Measurements from ENCODE around the gene ASTN2.
"Not testable (repeated sequence)": the region's sequence is repeated elsewhere in the genome, so short reads cannot be mapped to it uniquely, and the experiment has no call there.

ASTN2 gene

DNA sequence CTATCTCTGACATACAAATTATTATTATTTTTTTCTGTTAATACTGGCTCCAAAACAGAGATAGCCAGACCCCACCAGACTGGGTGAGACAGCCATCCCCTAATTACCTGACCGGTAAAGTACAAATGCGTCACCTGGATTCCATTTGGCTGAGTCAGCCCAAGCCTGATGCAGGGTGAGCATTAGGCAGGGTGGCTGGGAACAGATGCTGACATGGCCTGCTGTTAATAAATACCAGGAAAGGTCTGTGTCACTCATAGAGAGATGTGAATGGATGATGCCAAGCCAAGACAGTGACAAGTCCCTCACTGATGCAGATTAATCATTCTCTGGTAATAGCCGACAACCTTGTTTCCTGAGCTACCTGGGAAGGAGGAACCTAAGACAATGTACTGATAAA lies 544.3 kb downstream of the ASTN2 start:
- DNase-seq (ENCODE audit: low read depth in 2 of 2), result no peak

DNA sequence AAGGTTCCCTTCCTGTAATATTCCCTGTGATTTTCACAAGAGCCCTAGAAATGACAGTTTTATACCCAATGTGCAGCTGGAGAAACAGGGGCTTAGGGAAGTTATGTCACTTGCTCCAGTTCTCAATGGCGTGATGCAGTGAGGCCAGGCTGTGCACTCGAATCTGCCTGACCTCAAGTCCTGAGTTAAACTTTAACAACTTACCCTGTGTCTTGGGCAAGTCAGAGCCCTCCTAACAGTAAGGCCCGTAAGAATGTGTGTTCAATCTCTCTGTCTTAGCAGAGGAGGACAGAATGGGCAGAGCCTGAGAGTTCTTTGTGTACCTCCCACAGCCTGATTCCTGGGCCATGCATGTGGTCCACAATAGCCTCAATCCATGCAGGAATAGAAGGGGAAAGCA lies 546.7 kb downstream of the ASTN2 start:
- DNase-seq (ENCODE audit: low read depth in 2 of 2), result no peak

DNA sequence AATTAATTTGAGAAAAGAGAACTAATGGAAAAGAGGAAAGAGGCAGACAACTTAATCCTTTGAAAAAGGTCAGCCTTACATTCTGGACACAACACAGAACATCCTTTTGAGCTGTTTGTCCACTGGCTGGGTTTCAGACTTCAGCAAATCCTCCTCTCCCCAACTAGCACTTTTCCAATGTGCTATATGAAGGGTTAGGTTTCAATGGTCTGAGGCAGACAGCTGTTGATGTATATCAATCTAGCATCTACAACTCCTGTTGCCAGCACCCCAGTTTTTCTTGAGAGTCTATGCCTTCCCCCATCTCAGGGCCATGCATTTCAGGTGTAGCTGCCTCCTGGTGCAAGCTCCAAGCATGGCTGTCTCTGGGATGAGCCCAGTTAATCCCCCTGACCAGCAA lies 553.5 kb downstream of the ASTN2 start:
- no peak for DNase-seq (ENCODE audit: low read depth in 2 of 2)

DNA sequence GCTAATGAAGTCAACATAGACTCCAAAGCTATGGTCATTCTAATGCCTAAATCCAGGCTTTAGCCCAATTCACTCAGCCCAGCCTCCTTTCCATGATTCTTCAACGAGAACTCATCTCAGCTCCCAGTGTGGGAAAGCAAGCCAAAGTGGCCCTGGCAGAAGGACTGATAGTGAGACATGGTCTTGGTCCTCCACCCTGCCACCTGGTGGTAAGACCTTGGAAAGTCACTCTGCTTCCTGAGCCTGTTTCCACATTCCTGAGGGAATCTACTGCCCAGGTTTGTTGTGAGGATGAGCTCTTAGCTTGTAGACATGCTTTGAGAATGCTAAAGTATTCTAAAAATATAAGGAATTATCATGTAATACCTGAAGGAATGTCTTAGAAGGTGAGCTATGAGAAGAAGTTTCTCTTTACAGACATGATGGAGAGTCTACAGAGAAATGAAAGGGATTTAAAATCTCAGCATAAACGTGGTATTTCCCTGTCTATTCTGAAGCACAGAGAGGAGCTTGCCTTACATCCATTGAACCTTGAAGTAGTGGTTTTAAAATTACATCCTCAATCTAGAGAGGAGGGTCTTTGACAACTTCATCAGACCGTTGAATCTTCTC lies 554.2 kb downstream of the ASTN2 start:
- DNase-seq (ENCODE audit: low read depth in 2 of 2), result peak; percentile 1 to 22

DNA sequence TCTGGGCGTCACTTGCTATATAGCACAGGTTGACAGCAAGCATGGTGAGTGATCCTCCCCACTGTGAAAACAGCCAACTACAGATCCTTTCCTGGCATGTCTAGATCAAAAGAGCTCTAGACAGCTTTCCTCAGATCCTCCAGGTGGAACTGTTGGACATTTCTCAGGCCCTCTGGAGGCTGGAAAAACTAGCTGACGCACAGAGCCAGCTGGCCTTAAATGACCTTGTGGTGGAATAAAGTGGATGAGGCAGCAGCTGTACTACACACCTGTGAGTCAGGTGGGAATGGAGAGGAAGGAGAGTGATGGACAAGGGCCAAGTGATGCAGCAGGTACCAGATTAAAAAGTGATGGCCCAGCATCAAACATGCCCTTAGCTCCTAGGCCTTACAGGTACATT lies 555.1 kb downstream of the ASTN2 start:
- DNase-seq (ENCODE audit: low read depth in 2 of 2), result no peak

DNA sequence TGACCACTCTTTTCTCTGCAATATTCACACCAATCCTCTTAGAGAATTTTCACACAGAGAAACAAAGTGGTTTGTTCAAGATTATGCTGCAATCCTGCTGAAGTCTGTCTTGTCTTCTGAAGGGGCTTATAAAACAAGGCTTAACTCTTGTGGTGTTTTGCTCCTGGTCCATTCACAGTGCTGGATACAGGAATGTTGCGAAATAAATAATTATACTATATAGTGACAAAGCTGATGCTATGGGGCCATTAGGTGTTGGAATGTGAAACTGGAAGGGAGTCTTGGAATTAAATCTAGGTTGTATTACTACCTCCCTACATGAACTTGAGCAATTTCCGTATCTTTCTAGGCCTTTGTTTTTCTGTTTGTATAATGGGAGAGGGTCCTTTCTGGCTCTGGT lies 557.5 kb downstream of the ASTN2 start:
- no peak for DNase-seq (ENCODE audit: low read depth in 2 of 2)

DNA sequence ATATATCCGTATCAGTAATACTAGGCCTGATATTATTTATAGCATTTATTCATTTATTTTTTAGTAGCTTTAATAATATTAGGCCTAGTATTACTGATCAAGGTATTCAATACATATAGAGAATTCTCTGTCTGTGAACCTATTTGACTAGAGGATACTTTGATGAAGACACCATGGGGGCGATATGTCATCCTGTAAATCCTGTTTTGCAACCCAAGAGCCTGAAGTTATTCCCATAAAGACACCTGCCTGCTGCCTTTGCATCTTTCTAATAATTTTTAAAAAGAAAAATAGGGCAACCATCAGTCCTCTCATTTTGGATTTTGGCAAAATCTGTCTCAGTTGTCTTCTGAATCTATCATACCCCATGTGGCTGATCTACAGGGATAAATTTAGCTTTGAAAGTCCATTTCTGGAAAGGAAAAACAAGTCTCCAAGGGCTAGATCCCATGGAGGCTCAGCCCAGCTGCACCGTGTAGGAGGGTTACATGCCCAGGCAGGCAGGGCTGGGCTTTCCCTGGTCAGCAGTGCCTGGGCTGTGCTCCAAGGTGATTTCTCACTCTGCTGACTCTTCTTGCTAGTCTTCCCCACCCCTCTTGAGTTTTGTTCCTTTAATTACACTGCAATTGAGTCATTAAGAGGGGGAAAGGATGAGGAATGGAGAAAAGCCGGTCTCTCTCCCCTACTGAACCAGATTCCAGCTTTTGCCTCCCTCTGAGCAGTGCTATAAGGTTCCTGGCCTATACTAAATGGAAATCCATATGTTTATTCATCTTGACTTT lies 558.8 kb downstream of the ASTN2 start:
- no peak for DNase-seq (ENCODE audit: low read depth in 2 of 2)

DNA sequence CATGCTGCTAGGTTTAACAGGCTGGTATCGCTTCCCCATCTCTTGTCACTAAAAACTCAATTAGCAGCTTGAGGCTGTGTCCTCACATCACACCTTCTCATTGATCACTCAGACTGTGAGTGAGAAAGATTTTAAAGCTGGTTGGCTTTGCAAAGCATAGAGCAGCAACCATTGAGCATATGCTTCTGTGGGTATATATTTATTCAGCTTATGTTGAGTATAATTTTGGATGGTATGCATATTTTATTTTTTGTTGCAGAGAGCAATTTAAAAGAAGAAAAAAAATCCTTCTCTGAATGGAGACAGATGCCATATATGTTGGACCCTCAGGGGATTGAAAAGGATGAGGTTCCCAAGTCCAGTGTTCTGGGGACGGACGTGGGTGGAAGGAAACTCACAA lies 565.1 kb downstream of the ASTN2 start:
- DNase-seq (ENCODE audit: low read depth in 2 of 2), result no peak

DNA sequence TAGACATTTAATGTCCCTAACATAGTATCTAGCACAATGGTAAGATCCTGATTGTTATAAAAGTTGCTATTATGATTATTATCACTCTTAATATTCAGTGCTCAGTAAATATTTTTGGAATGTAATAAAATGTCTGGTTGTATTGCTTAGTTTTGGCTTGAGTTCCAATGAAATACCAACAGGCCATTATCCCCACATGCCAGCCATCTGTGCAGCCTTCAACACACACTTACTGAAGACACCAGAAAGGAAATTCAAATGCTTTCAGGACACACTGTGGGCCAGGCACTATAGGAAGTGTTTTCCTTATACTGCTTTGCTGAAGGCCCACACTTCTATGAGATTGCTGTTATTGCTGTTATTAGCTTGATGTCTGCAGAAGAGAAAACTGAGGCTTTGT lies 570.2 kb downstream of the ASTN2 start:
- DNase-seq (ENCODE audit: low read depth in 2 of 2), result no peak

DNA sequence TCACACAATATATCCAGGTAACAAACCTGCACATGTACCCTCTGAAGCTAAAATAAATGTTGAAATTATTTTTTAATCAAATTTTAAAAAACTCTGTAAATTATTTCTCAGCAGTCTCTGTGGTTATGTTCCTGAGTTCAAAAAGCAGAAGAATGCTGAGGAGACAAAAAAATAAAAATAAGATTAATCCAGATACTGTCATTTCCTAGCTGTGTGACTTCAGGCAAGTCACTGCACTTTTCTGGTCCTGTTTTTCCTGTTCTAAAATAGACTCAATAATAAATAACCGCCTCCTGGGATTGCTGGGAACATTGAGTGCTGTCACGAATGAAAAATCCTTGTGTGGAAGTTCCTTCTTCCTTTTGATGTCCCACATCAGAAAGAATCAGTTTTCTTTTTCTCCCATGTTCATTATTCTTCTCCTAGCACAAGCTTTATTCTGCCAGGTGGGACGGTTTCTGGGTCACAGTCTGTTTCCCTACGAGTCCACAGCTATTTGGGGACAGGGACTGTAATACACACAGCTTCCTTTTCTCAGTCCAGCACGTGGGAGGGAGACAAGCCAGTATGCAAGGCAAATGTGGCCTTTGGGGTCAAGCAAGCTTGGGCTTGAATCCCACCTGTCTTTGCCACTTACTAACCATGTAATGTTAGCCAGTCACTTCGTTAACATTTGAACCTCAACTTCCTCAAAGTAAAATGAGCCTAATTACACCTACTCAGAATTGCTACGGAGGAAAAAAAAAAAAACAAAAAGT lies 570.8 kb downstream of the ASTN2 start:
- no peak for DNase-seq (ENCODE audit: low read depth in 2 of 2)

DNA sequence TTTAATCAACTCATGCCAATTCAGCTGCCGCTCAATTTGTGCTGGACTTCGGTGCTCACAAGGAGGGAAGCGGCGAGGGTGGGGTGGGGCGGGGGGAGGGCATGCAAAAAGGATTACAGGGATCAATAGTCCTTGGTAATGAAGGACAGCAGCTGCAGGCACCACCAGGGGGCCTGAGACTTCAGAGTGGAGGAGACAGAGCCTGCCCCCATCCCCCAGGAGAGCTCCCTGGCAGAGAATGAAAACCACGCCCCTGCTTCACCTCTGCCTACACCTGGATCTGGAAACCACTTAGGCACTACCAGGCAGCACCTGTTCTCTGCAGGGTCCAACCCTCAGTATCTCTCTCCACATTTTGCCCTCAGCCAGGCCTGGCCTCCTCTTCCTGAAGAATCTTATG lies 572.2 kb downstream of the ASTN2 start:
- no peak for DNase-seq (ENCODE audit: low read depth in 2 of 2)

DNA sequence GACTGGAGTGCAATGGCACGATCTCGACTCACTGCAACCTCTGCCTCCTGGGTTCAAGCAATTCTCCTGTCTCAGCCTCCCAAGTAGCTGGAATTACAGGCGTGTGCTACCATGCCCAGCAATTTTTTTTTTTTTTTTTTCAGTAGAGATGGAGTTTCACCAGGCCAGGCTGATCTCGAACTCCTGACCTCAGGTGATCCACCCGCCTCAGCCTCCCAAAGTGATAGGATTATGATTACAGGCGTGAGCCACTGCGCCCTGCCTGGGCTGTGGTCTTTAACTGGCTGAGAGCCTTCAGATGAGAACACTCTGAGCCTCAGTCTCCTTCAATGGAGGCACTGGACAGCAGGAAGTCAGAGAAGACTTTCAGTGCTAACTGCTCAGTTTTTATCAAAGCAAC lies 576.4 kb downstream of the ASTN2 start:
- not testable (repeated sequence) for DNase-seq (ENCODE audit: low read depth in 2 of 2)

DNA sequence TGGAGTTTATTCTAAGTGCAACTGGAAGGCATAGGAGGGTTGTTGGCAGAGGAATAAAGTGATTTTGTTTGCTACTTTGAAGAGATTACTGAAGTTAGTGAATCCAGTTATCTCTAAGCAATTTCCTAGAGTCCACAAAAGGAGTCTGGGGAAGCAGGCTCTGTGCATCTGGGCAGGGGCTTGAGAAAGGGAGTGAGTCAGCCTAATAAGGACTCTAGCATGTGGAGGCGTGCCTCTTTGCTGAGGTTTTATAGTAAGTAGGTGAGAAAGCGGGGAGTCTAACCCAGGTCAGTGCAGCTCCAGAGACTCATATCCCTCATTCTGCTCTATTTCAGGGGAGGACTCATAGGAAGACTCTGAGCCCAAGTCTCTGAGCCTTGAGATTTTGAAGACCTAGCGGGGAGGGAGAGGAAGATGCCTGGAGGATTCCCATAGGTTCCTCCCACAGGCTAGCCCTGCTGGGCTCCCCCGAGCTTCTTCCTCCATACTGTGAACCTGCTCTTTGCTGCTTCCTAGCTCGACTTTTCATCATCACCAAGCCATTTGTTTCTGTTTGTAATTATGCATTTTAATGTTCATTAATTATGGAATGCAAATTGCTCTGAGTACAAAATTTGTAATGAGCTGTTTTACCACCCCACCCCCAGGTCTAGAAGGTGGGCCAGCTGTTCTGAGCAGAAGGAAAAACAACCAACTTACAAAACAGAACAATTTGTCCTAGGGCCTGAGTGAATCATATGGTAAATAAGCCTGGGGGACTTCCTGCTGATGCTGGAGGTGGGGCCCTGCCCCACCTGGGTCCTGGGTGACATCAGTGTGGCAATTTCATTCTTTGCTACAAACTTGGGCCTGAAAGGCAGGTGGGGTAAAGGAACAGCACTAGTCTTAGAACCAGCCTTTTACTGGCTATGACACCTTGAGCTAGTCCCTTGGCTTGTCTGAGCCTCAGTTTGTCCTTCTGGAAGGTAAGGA lies 577.6 kb downstream of the ASTN2 start:
- no peak for DNase-seq (ENCODE audit: low read depth in 2 of 2)

DNA sequence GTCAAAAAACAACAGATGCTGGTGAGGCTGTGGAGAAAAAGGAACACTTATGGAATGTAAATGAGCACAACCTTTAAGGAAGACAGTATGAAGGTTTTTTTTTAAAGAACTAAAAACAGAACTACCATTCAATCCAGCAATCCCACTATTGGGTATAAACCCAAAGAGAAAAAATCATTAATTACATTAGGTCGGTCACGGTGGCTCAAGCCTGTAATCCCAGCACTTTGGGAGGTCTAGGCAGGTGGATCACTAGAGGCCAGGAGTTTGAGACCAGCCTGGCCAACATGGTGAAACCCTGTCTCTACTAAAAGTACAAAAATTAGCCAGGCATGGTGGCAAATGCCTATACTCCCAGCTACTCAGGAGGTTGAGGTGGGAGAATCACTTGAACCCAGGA lies 584.5 kb downstream of the ASTN2 start:
- not testable (repeated sequence) for DNase-seq (ENCODE audit: low read depth in 2 of 2)

DNA sequence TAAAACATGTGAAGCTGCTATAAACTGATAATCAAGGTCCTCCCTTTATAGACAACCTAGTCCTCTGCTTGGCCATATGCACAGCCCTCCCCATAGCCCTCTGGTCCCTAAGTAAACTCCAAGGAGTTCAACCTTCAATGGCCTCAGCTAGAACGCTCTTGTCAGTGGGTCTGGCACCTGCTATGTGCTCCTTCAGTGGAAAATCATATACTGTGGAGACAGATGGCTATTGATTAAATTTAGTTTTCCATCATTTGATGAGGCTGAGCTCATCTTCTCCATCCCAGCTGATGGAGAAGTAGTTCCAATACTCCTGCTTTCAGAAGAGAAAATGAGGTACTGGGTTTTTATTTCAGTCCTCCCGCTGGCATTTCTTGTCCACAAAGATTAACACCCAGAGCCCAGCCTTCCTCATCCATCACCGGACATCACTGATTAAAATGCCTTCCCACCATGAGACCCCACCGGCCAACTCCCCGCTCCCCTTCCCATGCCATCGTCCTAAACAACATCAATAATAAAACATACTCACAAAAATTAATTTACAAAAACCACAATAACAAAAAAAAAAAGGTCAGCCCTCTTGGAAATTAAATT lies 593.1 kb downstream of the ASTN2 start:
- no peak for DNase-seq (ENCODE audit: low read depth in 2 of 2)

DNA sequence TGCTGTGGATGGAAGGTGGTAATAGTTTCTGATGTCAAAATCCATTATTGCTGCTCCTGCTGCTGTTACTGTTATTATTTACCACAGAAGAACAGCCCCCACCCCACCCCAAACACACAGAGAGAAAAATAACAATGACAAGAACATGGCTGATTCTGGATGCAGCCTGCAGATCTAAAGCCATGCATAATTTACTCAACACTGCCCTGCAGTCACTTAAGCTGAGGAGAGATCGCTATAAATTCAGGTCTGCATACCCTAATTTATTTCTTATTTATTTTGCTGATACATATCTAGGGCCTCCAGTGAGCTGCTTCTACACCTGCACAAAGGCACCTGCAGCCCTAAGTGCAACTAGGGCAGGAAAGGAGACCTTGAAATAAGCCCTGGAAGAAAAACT lies 595.7 kb downstream of the ASTN2 start:
- no peak for DNase-seq (ENCODE audit: low read depth in 2 of 2)

DNA sequence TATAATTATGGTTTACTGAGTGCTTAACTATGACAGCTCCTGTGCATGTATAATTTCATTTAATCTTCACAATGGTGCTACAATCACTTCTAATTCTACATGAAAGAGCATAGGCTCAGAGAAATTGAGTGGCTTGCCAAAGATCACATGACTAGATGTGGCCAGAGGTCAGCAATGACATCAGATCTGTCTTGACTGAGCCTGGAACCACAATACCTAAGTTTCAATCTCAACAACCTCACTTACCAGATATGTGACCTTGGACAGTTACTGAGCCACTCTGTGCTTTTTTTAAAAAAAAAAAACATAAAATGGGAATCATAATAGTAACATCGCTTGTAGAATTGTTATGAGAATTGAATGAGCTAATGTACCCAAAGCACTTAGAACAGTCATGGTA lies 597.1 kb downstream of the ASTN2 start:
- DNase-seq (ENCODE audit: low read depth in 2 of 2), result no peak

DNA sequence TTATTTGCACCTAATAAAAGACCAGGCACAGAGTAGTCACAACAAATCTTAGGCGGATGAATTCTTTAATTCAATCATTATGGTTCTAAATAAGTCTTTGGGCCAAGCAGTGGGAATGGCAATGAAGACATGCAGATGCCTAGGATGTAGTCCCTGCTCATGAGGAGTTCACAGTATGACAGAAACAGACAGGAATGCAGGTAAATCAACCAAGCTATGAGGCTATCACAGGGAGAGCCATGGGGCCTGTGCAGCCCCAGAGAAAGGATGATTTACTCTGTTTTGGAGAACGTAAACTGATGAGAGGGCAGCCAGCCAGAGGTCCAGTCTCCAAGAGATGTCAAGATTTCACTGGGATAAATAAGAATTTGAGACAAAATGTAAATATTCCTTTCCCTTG lies 598.4 kb downstream of the ASTN2 start:
- no peak for DNase-seq (ENCODE audit: low read depth in 2 of 2)

DNA sequence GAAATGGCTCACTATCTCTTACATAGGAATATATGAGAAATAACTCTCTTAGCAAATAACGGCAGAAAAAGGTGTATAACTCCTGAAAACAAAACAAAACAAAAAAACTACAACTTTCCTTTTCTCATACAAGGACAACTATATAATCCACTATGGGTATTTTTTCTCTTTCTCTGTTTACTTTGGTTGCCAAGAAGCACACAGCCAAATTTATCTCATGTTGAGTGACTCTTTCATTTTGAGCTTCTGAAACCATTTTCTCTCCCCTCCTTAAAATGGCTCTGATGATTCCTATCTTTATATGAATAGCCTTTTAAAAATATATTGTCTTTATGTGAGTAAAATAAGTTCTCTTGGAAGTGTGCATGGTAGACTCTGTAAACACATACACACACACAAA lies 599.0 kb downstream of the ASTN2 start:
- no peak for DNase-seq (ENCODE audit: low read depth in 2 of 2)

DNA sequence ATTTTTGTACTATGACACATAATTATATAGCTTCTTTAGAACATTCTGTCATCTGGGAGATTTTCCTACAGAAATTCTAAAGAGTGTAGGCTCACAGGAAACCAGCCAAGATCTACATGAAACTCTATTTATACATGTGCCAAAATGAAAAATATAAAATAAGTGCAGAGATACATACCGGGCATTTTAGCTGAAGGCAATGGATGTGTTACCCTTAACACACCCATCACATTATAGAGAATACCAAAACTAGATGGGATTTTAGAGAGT lies 601.9 kb downstream of the ASTN2 start:
- DNase-seq (ENCODE audit: low read depth in 2 of 2), result no peak

DNA sequence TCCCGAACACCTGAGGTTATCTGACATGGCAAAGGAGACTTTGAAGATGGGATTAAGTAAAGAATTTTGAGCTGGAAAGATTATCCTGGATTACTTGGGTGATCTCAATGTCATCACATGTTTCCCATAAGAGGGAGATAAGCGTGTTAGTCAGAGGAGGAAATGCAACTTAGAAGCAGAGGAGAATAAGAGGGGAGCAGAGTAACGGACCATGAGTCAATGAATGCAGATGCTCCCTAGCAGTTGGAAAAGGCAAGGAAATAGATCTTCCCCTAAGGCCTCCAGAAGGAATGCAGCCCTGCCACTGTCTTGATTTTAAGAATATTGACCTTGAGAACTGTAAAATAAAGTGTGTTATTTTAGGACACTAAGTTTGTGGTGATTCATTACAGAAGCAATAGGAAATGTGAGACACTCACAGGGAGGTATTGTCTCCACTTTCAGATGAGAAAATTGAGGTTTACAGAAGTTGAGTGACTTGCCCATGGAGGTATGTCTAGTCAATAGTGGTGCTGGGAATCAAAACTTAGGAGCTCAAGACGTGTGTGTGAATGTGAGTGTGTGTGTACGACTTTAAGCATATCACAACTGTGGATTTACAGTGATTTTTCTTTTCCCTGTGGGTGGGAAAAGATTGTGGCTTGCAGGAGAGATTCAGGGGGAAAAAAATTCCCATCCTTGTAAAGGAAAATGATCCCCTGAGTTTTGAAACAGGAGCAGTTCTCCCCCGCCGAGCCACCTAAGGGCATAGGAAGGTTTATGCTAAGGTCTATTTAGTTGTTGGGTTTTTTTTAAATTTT lies 602.4 kb downstream of the ASTN2 start:
- no peak for DNase-seq (ENCODE audit: low read depth in 2 of 2)
